HG02943 (cell line): ENCODE results near the gene ERVW-1.
"Not testable (repeated sequence)": the region's sequence is repeated elsewhere in the genome, so short reads cannot be mapped to it uniquely, and the experiment has no call there.

Source experiments
- ATAC-seq: cut with Tn5 transposase; IDR thresholded peaks from one replicate; pipeline ENCODE4 v1.9.1; 2021; ENCODE audit warnings: mild to moderate bottlenecking, low read depth, moderate library complexity; ENCODE audit not compliant: unreplicated experiment

The ERVW-1 gene

DNA sequence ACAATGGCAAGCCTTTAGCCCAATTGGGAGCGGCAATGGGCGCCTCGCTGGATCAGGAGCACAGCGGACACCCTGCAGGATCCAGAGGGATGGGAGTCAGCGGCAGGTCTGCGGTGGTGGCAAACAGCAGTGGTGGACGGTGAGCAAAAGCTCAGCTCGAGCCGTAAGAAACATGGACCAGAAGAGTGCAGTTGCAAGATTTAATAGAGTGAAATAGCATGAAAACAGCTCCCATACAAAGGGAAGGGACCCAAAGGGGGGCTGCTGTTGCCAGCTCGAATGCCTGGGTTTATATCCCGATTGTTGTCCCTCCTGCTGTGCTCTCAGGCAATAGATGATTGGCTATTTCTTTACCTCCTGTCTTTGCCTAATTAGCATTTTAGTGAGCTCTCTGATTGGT lies at the start of gene ERVW-1:
TSS of gene ERVW-1 (minus strand) at position 266 of the 400 bp plus-strand sequence. CDS start 7,565 bp downstream, outside the sequence.
- ATAC-seq, result not testable (repeated sequence)

DNA sequence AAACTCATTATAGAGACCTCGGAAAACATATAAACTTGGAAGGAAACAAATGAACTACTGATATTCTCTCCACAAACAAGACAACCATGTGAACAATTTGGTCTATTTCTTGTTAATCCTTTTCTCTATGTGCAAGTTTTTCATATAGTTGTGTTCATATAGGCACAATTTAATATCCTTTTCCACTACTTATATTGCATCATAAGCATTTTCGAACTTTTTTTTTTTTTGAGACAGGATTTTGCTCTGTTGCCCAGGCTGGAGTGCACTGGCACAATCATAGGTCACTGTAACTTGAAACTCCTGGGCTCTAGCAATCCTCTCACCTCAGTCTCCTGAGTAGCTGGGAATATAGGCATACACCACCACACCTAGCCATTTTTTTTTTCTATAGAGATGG lies 45.4 kb upstream of the ERVW-1 start:
- ATAC-seq, result no peak

DNA sequence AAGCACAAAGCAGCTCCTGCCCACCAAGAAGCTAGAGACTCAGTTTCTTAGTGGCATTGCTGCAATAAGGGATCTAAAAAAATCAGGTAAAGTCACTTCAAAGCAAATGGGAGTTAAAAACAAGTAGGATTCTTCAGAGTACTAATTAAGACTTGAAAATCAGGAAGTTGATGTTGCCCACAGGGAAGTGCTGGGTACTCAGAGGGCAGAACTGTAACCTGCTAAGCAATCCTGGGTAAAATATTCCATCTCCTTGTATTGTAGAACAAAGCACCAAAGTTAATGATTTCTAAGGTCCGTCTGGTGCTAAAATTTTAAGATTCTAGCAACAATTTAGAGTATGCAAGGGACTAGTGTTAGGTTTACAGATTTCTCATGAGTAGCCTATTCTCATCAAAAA lies 42.3 kb upstream of the ERVW-1 start:
- no peak for ATAC-seq

DNA sequence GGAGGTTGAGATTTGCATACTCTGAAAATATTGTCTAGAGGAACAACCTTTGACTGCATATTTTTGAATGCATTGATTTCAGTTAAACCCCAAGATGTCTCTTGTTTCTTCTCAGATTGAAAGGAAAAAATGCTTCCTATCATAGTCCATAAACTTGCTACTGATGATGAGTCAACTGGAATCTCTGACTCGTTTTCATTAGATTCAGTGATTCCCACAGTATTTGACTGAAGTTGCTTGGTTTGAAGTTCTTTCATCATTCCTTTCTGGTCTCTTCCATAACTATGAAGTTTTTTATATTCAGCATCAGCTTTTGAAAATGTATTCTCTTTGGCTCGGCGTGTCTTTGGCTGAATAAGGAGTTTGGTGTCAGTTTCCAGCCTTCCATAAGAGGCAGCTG lies 39.9 kb upstream of the ERVW-1 start:
- ATAC-seq, result no peak

GRCh38 chr7:92513167-92513902 lies 35.6 kb upstream of the ERVW-1 start:
- no peak for ATAC-seq

- ATAC-seq, result no peak
Observed at GRCh38 chr7:92508946-92509345, 31.2 kb upstream of the ERVW-1 start.

GRCh38 chr7:92506363-92506762 lies 28.6 kb upstream of the ERVW-1 start:
- no peak for ATAC-seq

- no peak for ATAC-seq
Observed at GRCh38 chr7:92504563-92504962, 26.8 kb upstream of the ERVW-1 start.

- ATAC-seq, result no peak
Observed at GRCh38 chr7:92503767-92504166, 26.0 kb upstream of the ERVW-1 start.

- ATAC-seq, result no peak
Observed at GRCh38 chr7:92498557-92498956, 20.8 kb upstream of the ERVW-1 start.

GRCh38 chr7:92496876-92497275 lies 19.1 kb upstream of the ERVW-1 start:
- no peak for ATAC-seq

GRCh38 chr7:92489634-92490033 lies 11.9 kb upstream of the ERVW-1 start:
- no peak for ATAC-seq

- no peak for ATAC-seq
Observed at GRCh38 chr7:92487804-92488203, 10.1 kb upstream of the ERVW-1 start.

- ATAC-seq, result no peak
Observed at GRCh38 chr7:92485974-92486373, 8.2 kb upstream of the ERVW-1 start.

DNA sequence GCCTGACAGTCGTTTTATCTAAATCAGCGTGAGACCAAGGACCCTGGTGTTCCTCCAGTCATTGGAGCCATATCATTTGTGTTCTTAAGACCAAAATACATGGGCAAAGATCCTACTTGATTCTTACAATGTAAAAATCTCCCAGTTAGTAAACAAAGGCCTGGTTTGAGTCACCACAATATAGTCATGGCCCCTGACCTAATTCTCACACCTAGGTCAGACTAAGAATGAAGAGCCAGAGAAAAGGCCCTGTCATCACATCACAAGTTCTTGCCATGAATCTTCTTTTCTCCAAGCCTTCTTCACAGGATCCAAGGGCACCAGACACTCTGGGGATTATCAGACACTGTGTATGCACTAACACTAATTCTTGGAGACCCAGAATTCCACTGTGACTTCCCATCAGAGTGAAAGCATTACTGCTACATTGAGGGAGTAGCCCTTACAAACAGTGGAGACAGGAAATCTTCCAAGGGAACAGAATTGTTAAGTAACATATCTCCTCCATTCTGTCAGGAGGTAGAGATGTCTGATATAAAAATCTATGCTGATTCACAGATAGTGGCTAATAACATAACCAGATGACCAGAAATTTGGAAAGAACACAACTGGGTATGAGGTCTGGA lies 7.6 kb upstream of the ERVW-1 start:
- no peak for ATAC-seq

DNA sequence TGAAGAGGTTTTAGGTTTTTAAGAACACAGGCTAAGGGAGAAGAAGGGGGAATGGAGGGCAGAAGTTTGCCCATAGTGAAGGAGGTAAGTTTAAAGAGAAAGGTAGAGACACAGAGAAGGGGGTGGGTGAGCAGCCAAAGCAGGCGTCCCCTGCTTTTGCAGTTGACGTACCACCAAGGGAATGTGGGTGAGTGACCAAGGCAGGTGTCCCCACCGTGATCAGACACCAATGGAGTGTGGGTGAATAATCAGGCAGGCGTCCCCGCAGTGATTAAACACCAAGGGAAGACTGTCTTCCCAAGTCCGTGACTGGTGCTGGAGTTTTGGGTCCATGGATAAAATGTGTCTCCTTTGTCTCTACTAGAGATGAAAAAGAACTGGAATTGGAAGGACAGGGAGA lies 6.5 kb upstream of the ERVW-1 start:
- not testable (repeated sequence) for ATAC-seq

GRCh38 chr7:92483624-92484023 lies 5.9 kb upstream of the ERVW-1 start:
- ATAC-seq, result not testable (repeated sequence)

DNA sequence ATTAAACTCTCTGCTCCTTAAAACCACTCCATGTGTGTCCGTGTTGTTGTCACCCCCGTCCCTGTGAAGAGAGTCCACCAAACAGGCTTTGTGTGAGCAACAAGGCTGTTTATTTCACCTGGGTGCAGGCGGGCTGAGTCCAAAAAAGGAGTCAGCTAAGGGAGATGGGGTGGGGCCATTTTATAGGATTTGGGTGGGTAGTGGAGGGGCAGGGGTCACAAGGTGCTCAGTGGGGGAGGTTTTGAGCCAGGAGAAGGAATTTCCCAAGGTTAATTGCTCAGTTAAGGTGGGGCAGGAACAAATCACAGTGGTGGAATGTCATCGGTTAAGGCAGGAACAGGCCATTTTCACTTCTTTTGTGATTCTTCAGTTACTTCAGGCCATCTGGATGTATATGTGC lies 1.4 kb upstream of the ERVW-1 start:
- not testable (repeated sequence) for ATAC-seq

GRCh38 chr7:92478711-92479110 lies 965 bp upstream of the ERVW-1 start:
- ATAC-seq, result no peak

GRCh38 chr7:92478095-92478494 lies 349 bp upstream of the ERVW-1 start:
- no peak for ATAC-seq

DNA sequence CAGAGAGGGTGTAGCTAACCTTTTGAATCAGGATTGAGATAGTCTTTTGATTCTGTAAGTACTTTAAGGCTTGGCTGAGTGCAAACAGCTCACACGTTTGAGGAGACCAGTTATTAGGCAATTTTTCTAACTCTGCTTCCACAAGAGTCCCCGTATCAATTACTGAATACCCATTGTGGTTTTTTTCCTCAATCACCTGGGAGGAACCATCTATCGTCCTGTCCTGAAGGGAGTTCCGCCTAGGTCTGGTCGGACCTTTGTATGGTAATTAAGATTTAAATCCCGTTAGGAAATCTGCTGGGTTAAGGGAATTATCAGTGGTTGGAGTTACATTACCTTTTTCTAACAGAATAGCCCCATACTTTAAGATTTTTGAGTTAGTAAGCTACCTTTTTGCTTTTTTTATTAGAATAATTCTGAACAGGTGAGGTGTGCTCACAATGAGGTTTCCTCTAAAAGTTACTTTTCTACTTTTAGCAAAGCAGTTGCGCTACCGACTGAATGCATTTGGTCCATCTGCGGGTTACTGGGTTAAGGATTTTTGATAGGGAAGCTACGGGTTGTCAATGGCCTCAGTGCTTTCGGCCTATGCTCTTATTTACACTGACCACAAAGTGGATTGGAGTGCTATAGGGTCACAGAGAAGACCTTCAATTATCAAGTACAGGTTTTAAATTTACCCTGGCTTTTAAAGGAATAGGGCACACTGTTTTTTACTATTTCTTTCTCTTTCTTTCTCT lies 1.7 kb downstream of the ERVW-1 start:
- ATAC-seq, result not testable (repeated sequence)
